ENCODE data around the gene TMEM145.

DNA sequence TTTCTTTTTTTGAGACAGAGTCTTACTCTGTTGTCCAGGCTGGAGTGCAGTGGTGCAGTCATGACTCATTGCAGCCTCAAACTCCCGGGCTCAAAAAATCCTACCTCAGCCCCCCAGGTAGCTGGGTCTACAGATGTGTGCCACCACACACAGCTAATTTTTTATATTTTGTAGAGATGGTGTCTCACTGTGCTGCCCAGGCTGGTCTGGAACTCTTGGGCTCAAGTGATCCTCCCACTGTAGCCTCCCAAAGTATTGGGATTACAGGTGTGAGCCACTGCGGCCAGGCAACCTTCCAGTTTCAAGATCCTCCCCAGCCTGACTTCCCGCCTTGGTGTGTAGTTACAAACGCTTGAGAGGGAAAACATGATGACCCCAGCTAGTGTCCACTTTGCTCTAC, 54.8 kb downstream of the TMEM145 start:
- TF ChIP-seq, protein P1, sequence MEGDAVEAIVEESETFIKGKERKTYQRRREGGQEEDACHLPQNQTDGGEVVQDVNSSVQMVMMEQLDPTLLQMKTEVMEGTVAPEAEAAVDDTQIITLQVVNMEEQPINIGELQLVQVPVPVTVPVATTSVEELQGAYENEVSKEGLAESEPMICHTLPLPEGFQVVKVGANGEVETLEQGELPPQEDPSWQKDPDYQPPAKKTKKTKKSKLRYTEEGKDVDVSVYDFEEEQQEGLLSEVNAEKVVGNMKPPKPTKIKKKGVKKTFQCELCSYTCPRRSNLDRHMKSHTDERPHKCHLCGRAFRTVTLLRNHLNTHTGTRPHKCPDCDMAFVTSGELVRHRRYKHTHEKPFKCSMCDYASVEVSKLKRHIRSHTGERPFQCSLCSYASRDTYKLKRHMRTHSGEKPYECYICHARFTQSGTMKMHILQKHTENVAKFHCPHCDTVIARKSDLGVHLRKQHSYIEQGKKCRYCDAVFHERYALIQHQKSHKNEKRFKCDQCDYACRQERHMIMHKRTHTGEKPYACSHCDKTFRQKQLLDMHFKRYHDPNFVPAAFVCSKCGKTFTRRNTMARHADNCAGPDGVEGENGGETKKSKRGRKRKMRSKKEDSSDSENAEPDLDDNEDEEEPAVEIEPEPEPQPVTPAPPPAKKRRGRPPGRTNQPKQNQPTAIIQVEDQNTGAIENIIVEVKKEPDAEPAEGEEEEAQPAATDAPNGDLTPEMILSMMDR (IDR thresholded peaks at IDR 0.05; ENCODE audit: poor library complexity, severe bottlenecking), result no peak
- TF ChIP-seq MXI1 (conservative IDR thresholded peaks at IDR 0.05; ENCODE audit: poor library complexity, severe bottlenecking) (no peak), EZH2 (IDR thresholded peaks at IDR 0.05; ENCODE audit: borderline replicate concordance, insufficient read depth, low read length, poor library complexity, severe bottlenecking) (no peak), REST (IDR thresholded peaks at IDR 0.05; ENCODE audit: borderline replicate concordance) (no peak), POLR2AphosphoS5 (IDR thresholded peaks at IDR 0.05) (no peak), TAF1 (IDR thresholded peaks at IDR 0.05; ENCODE audit: low read depth) (no peak), EP300 (conservative IDR thresholded peaks at IDR 0.05; ENCODE audit: poor library complexity, severe bottlenecking) (no peak)
